Measurements from ENCODE around the gene BCR.

The BCR gene

DNA sequence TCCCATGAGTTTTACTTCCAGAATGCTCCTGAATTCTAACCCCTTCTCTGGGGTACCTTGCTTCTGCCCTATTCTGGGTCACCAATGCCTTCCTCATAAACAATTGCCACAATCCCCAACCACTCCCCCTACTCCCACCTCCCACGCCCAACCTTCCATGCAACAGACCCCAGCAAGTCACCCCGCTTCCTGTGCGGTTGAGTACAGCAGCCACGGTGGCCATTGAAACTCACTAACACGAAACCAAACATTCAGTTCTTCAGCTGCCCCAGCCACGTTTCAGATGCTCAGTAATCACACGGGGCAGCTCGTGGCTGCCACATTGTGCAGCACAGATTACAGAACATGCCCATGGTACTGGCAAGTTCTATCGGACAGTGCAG, 3.7 kb upstream of the BCR start:
- DNase-seq (ENCODE audit: low read depth in 2 of 2): no peak

GRCh38 chr22:23177197-23177596, 3.1 kb upstream of the BCR start:
- DNase-seq (ENCODE audit: low read depth in 2 of 2): no peak

DNA sequence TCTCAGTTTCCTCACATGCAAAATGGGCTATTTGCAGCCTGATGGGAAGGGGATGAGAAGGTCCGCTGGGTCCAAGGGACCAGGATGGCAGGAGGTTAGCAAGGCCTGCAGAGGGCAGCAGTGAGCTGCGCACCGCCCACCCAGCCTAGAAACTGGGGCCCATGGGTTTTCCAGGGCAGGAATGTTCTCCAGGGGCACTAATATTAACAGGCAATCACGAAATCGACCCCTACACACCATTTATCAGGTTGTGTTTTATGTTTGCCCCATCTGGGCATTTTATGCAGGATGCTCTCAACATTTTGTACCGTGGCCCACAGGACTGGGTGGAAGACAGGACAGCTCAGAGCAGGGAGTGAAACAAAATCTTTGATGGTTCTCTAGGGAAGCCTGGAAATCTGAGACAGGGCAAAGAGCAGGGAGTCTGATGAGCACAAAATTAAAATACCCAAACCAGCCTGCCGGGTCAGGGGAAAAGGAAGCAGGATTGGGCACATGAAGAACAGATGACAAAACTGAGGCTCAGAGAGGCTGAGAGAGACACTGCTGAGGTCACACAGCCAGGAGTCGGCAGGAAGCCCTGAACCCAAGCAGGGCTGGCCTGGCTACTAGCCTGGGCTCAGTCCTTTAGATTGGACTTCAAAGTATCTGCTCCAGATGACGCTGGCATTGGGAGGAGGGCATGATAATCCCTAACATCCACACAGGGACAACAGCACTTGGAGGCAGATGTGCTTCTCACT, 1.6 kb upstream of the BCR start:
- peak; percentile 52 to 61 for DNase-seq (ENCODE audit: low read depth in 2 of 2)

GRCh38 chr22:23179381-23180299, 669 bp upstream of the BCR start:
- no peak for DNase-seq (ENCODE audit: low read depth in 2 of 2)

- DNase-seq (ENCODE audit: low read depth in 2 of 2): peak in 1 of 2 donors; percentile 20
Observed at GRCh38 chr22:23180893-23181720, 798 bp downstream of the BCR start.

GRCh38 chr22:23181721-23182308, 1.5 kb downstream of the BCR start:
- no peak for DNase-seq (ENCODE audit: low read depth in 2 of 2)

DNA sequence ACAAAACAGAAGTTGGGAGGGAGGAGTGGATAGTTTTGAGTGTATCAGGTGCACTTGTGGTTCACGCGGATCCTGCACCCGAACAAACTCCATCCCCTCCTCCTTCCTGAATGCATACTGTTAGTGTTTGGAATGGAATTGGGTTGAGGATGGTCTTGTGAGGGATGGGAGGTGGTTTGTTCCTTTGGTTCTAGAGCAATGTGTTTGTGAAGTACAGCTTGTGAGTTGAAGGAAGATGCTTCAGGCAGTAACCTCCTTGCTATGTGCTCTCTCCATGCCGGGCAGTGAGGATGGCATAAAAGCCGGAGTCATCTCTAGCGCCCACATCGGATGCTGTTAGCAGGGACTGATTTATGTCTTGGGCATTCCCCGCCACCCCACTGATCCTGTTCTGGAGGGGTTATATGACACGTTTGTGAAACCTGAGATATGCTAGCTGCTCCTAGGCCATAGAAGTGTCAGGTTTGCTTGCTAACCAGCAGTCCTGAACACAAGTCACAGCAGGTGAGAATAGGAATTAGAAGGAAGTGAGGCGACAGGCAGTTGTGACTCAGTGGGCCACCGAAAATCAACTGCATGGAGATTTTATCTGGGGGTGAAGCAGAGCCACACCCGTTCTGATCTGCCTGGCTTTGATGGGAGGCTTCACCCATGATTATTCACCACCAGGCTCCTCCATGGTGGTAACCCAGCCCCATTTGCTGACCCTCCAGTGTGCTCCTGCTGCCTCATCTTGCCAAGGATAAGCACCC, 2.2 kb downstream of the BCR start:
- DNase-seq (ENCODE audit: low read depth in 2 of 2): peak; percentile 37 to 47

DNA sequence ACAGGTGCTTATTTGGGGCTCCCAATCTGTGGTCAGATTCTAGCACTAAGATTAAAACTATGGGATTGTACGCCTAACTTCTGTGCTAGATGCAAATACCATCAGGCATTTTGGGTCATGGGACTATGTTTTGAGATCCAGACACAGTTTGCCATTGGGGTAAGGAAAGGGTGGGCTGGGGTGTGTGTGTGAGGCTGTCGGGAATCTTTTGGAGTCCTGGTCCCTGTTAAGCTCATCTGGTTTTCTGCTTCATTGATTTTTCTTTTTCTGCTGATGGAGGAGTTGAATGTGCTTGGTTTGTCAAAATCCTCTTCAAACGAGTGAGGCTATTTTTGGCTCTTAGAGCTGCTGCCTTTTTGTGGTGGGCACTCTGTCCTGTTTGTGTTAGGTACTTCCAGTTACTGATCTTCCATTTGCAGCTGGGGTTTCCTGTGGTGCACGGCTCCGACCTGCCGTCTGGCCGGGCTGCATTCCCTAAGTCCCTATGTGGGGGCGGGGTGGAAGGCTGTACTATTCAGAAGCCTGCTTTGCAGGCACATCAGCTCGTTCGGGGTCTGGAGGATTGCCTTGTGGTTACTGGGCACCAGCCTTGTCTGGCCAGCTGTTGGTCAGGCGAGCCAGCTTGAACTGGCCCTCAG, 2.9 kb downstream of the BCR start:
- DNase-seq (ENCODE audit: low read depth in 2 of 2): no peak

DNA sequence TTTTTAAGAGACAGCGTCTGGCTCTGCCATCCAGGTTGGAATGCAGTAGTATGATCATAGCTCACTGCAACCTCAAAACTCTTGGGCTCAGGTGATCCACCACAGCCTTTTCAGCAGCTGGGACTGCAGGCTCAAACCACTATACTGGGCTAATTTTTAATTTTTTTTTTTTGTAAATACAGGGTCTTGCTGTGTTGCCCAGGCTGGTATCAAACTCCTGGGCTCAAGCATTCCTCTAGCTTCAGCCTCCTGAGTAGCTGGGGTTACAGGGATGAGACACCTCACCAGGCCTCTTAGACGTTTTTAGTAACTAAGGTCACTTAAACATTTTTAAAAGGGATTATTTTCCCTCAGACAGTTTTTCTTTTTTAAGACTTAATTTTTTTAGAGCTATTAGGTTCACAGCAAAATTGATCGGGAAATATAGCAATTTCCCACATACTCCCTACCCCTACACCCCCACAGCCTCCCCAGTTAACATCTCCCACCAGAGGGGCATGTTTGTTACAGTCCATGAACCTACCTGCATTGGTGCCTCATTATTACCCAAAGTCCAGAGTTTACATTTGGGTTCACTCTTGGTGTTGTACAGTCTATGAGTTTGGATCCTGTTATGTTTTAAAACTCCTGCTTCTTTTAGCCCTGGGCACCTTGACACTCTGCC, 3.9 kb downstream of the BCR start:
- DNase-seq (ENCODE audit: low read depth in 2 of 2): no peak

GRCh38 chr22:23184764-23185113, 4.4 kb downstream of the BCR start:
- no peak for DNase-seq (ENCODE audit: low read depth in 2 of 2)

DNA sequence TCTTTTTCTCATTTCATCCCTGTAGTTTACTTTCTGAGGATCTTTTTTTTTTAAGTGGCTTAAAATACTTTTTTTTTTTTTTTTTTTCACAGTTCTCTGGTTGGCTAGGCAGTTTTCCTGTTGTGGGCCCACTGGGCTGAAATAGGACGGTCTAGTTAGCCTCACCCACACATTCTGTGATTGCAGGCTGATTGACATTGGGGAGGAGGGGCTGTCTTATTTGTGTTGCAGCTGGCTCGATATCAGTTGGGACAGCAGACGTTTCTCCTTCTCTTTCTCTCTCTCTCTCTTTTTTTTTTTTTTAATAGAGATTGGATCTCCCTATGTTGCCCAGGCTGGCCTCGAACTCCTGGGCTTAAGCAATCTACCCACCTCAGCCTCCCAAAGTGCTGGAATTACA, 6.9 kb downstream of the BCR start:
- DNase-seq (ENCODE audit: low read depth in 2 of 2): no peak

DNA sequence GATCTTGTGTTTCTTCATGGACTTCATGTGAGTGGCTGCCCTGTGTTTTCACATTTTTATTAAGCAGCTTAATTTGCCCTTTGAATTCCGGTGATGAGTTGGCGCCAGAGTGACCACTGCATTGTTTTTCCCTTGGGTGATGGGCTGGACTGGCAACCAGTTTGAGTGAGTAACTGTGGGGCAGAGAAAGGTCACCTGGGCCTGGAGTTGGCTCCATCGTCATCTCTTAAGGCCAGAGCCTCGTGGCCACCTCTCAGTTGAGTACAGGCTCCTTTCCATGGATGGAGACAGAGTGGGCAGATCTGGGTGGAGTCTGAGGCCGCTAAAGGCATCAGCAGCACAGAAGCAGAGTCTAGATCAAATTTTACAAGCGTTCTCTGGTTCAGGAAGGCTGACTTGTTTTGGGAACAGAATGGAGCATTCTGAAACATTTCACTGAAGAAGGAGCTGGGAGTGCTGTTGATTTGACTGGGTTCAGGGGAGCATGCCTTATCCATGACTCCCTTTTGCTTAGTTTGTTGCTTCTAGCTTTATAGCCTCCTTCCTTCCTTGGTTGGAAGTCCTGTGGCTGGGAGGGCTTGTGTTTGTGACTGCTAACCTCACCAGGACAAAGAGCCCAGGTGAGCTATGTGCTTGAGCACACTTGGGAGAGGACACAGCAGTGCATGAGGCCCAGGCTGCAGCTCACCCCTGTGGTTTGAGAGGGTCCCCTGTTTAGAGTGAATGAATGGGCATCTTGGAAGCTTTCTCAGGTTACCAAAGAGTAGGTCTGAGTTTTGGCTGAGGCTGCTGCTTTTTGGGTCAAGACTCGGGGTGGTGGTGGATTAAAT, 7.8 kb downstream of the BCR start:
- no peak for DNase-seq (ENCODE audit: low read depth in 2 of 2)

DNA sequence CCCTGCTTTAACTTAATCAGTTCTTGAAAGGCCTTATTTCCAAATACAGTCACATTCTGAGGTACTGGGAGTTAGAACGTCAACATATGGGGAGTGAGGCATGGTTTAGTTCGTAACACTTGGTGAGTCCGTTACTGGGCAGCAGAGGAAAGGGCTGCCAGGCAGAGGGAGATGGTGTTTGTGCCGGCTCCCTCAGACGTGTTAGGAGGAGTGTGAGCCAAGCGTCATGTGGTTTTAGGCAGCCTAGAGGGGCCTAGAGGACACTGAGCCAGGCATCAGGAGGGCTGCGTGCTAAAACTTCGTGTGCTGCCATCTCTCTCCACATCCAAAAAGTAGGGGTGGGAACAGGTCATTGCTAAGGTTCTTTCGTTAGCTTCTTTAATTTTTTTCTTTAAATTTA, 10.2 kb downstream of the BCR start:
- no peak for DNase-seq (ENCODE audit: low read depth in 2 of 2)

DNA sequence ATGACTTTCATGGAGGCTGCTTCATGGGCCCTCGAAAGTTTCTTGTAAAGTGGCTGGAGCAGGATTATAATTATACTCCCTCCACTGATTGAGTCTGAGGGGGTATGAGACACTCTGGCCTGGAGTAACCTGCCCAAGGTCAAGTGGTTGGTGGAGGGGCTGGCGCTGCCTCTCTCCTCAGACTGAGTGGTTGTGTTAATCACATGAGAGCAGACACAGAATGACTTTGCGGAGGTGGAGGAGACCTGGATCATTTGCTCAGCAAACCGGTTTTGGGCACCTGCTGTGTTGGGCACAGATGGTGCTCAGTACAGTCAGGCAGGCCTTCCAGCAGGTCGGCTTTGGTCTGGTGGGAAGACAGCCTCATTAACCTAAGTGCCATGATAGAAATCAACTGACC, 11.8 kb downstream of the BCR start:
- DNase-seq (ENCODE audit: low read depth in 2 of 2): no peak

DNA sequence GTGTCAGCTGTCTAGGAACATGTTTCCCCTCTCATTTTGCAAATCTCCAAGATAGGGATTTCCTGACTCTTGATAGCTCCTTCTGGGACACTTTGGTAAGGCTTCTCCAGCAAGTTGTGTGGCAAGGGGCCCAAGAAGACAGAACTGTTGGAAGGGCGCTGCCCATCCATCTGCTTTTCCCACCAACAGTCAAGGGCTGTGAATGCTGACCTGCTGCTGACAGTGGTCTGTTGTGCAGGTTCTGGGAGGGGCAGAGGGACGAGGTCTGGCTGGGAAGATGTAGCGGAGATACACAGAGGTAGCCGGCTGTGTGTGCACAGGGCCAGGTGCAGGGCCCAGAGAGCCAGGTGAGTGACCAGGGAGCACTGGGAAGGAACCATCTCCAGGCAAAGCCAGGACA, 12.2 kb downstream of the BCR start:
- DNase-seq (ENCODE audit: low read depth in 2 of 2): no peak

- no peak for DNase-seq (ENCODE audit: low read depth in 2 of 2)
Observed at GRCh38 chr22:23193196-23193827, 13.0 kb downstream of the BCR start.

GRCh38 chr22:23193882-23194281, 13.6 kb downstream of the BCR start:
- DNase-seq (ENCODE audit: low read depth in 2 of 2): no peak

GRCh38 chr22:23196165-23196564, 15.9 kb downstream of the BCR start:
- DNase-seq (ENCODE audit: low read depth in 2 of 2): no peak

DNA sequence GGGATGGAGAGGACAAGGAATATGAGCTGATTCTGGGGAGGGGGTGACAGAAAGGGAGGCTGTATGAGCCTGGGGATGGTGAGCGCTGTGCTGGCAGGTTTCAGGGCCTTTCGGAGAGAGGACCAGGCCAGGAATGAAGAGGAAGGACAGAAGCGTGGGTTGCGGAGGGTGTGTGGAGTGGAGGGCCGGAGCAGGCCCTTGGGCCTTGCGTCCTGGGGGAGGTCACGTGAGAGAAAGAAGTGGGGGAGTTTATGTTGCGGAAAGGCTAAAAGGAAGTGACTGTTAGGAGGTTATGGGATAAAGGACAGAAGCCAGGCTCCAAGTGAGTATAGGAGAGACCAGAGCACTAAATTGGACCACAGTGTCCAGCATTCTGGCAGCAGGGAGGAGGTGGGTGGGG, 17.5 kb downstream of the BCR start:
- no peak for DNase-seq (ENCODE audit: low read depth in 2 of 2)
